A673 (cell line): ENCODE data around the gene CAVIN1. TPM values are rescaled to one million over a fixed set of nuclear protein-coding genes. Genes with fewer than 3 reads are reported as not detected.

Source experiments
- BruUV-seq: library from RNA; stranded (reverse); fragments of 400-500 nt; replicated peaks from 2 replicates; lab custom pipeline; 2021; lab: Mats Ljungman, UMichigan
- CTCF ChIA-PET: fragments of 300-600 bp; sonication (Branson Sonifier 250); formaldehyde crosslinking; loops from one replicate; lab custom pipeline; 2022; ENCODE audit warnings: antibody characterized with exemption; lab: Charles Lee
- POLR2A ChIA-PET: fragments of 300-600 bp; sonication (Branson Sonifier 250); formaldehyde crosslinking; loops from one replicate; lab custom pipeline; 2022; ENCODE audit warnings: antibody characterized with exemption; ENCODE audit not compliant: low non-redundant PET; lab: Charles Lee
- DNase-seq: peaks from one replicate; pipeline ENCODE4 v3.0.0-alpha.2; 2015; ENCODE audit warnings: low spot score
- H3K27ac ChIP-seq: fragments of 200-600 bp; sonication (generic); 2 replicates; pipeline ENCODE4 v1.5.1; 2016; ENCODE audit warnings: mixed run types, low read depth, mild to moderate bottlenecking, mixed read lengths, antibody characterized with exemption, low read length; ENCODE audit not compliant: poor library complexity, severe bottlenecking
- H3K27me3 ChIP-seq: fragments of 200-600 bp; sonication (generic); replicated peaks from 2 replicates; pipeline ENCODE4 v1.6.1; 2017; ENCODE audit warnings: mixed run types, low read depth, mild to moderate bottlenecking, mixed read lengths, antibody characterized with exemption, low read length; ENCODE audit not compliant: insufficient read depth, poor library complexity
- H3K36me3 ChIP-seq: fragments of 200-600 bp; sonication (generic); 2 replicates; pipeline ENCODE4 v1.6.1; 2016; ENCODE audit warnings: mixed run types, mild to moderate bottlenecking, mixed read lengths, antibody characterized with exemption, low read length; ENCODE audit not compliant: insufficient read depth, poor library complexity, severe bottlenecking
- H3K4me1 ChIP-seq: fragments of 200-600 bp; sonication (generic); 2 replicates; pipeline ENCODE4 v1.6.1; 2017; ENCODE audit warnings: mixed run types, mild to moderate bottlenecking, mixed read lengths, antibody characterized with exemption, low read length; ENCODE audit not compliant: insufficient read depth, poor library complexity, severe bottlenecking
- H3K4me3 ChIP-seq: fragments of 200-600 bp; sonication (generic); 2 replicates; pipeline ENCODE4 v1.5.1; 2016; ENCODE audit warnings: low read depth, mixed run types, mild to moderate bottlenecking, mixed read lengths, low read length; ENCODE audit not compliant: poor library complexity, severe bottlenecking
- H3K9me3 ChIP-seq: fragments of 200-600 bp; sonication (generic); 2 replicates; pipeline ENCODE4 v1.6.1; 2016; ENCODE audit warnings: mixed run types, low read depth, mild to moderate bottlenecking, mixed read lengths, antibody characterized with exemption, low read length; ENCODE audit not compliant: poor library complexity, severe bottlenecking
- CTCF ChIP-seq: fragments of 300-800, 200-600 bp; sonication (generic); conservative IDR thresholded peaks from 2 replicates; pipeline ENCODE4 v1.5.1; 2017; ENCODE audit warnings: low read depth, mild to moderate bottlenecking, antibody characterized with exemption, low read length, moderate library complexity, mixed read lengths
- EZH2 ChIP-seq: fragments of 200-600 bp; sonication (generic); IDR thresholded peaks from 2 replicates; pipeline ENCODE4 v1.6.1; 2017; ENCODE audit warnings: borderline replicate concordance, low read depth, mild to moderate bottlenecking, mixed read lengths, antibody characterized with exemption, low read length; ENCODE audit not compliant: poor library complexity, severe bottlenecking
- intact Hi-C: fragments of 100-400 bp; cut with micrococcal nuclease; formaldehyde crosslinking; loops from one replicate; pipeline ENCODE4 v1.10.0; 2022; ENCODE audit not compliant: unreplicated experiment
- total RNA-seq: library from RNA; stranded (reverse); gene quantifications from 2 replicates; pipeline ENCODE4 v1.2.3, GENCODE V29; 2021

The CAVIN1 gene
- total RNA-seq, 1 experiment from 2014 or later, result 19.9 TPM

GRCh38 chr17:42431758-42432161, 8.7 kb upstream of the CAVIN1 start:
- no TSS peak for BruUV-seq
- Histone ChIP-seq H3K27me3 (no peaks in the 10 kb centered on the region), H3K9me3 (no peaks in the 10 kb centered on the region), H3K4me3 (no peak overlapping the region), H3K27ac (no peak overlapping the region), H3K4me1 (no peaks in the 10 kb centered on the region), H3K36me3 (no peaks in the 10 kb centered on the region)
- ChIA-PET CTCF (no interaction called here), POLR2A (no interaction called here)
- no peak for TF ChIP-seq EZH2
- no peak for TF ChIP-seq CTCF
- DNase-seq, result no peak
- intact Hi-C loops, result no loop called here

- H3K27me3 ChIP-seq, result no peaks in the 10 kb centered on the region
- TF ChIP-seq CTCF (no peak), EZH2 (no peak)
- no peak overlapping the region for H3K27ac ChIP-seq
- ChIA-PET POLR2A (no interaction called here), CTCF (no interaction called here)
- no peaks in the 10 kb centered on the region for H3K9me3 ChIP-seq
- H3K4me1 ChIP-seq, result no peaks in the 10 kb centered on the region
- intact Hi-C loops, result no loop called here
- DNase-seq, result no peak
- no TSS peak for BruUV-seq
- no peak overlapping the region for H3K4me3 ChIP-seq
- H3K36me3 ChIP-seq, result no peaks in the 10 kb centered on the region
Measured at GRCh38 chr17:42429726-42430447, 6.8 kb upstream of the CAVIN1 start.

GRCh38 chr17:42428141-42428944, 5.3 kb upstream of the CAVIN1 start:
- no peak overlapping the region for H3K4me3 ChIP-seq
- intact Hi-C loops, result loop anchor here (1.0 kb wide), 1 partner anchor 89 kb away; no protein-coding TSS in a partner anchor
- no TSS peak for BruUV-seq
- H3K27ac ChIP-seq, result no peak overlapping the region
- H3K9me3 ChIP-seq, result no peaks in the 10 kb centered on the region
- TF ChIP-seq EZH2 (no peak), CTCF (peak; percentile 60)
- DNase-seq, result peak; percentile 83
- CTCF ChIA-PET, result interaction anchor here (0.7 to 1.0 kb wide), 2 partner anchors 99 to 214 kb away, joined by 3 to 4 read pairs; no protein-coding TSS in a partner anchor
- no peaks in the 10 kb centered on the region for H3K36me3 ChIP-seq
- H3K27me3 ChIP-seq, result no peaks in the 10 kb centered on the region
- POLR2A ChIA-PET, result no interaction called here
- no peaks in the 10 kb centered on the region for H3K4me1 ChIP-seq
